A549 treated with CpdA at 1 μM for 4 hours (cell line): ENCODE measurements around the gene OR52I2. TPM values are rescaled to one million over a fixed set of nuclear protein-coding genes. Genes with fewer than 3 reads are reported as not detected.

ENCODE experiments used
- total RNA-seq: library from RNA; stranded (reverse); fragments of 200-300 nt; extraction: Qiagen RNA extraction; gene quantifications from 5 replicates; pipeline ENCODE4 v1.2.3, GENCODE V29; 2022; ENCODE audit warnings: low read depth

The OR52I2 gene
- total RNA-seq = not detected in 5 replicates

GRCh38 chr11:4581443-4581842 is at the start of gene OR52I2:
Gene OR52I2, plus strand, starts transcription at chr11:4581743.

DNA sequence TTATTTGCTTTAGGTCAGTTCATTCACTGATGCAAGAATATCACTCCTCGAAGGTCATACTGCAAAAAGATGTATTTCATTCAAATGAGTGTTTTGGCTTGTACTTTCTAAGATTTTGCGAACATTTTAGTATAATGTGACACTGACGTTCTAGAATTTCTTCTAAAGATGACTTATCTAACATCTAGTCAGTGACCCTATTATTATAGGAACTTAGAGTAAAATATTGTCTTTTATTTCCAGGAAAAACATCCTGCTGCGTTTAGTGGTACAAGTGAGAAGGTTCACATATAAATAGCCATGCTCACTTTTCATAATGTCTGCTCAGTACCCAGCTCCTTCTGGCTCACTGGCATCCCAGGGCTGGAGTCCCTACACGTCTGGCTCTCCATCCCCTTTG is 36.7 kb upstream of the OR52I2 start, which contains the start of gene OR52M1:
Gene OR52M1, plus strand, starts transcription at position 301 of the 400 bp plus-strand sequence. Its CDS starts 0 bp downstream, at position 301.

DNA sequence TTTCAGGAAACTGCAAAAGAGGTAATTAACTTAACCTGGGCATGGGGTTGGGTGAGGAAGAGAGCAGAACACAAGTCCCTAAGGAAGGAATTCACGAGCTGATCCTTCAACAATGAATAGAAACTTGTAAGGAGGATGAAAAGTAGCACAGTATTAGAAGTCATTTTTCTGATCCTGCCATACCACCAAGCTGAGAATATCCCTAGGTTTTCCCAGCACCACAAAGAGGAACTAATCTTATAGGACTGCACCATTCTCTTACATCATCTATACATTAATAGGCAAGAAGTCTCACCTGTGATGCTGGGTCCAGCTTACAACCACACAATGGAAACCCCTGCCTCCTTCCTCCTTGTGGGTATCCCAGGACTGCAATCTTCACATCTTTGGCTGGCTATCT is 12.2 kb downstream of the OR52I2 start, which contains the start of gene OR52I1:
Gene OR52I1, plus strand, starts transcription at position 301 of the 400 bp plus-strand sequence. Its CDS starts 0 bp downstream, at position 301.

DNA sequence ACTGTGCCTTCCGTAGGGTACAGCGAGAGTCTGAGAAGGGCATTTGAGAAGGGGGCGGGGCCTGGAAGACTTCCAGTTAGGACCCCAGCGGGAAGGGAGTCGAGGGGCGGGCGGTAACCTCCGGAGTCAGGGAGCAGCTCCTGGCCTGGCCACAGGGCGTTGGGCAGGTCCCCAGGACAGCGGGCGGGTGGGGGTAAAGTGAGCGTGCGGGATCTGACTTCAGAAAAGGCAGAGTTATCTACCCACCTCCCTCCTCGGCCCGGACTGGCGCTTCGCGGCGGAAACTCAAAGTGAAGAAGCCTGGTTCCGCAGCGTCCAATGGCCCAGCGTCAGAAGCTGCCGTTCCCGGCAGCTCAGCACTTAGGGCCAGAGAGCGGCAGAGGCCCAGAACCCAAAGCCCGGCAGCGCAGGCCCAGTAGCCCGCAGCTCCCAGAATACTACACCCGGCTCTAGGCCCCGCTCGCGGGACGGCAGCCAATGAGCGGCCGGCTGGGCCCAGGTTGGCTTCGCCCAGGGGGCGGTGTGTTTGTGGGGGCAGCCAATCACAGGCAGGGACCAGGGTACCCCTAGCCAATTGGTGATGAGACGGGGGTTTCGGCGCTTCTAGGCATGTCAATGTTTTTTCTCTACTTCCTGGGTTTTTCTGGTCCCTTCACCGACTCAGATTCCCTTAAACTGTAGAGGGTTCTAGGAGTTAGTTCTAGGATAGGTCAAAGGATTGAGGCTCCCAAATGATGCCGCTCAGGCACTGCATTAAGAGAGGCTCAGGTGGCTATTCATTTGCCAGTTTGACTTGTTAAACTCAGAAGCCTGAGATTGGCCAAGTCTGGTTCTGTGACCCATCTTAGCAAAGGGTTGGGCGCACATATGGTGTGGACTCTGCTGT is 26.5 kb downstream of the OR52I2 start, which contains the start of gene TRIM68:
Gene TRIM68, minus strand, starts transcription at position 451 of the 886 bp plus-strand sequence. CDS start 2,727 bp downstream, outside the sequence.

GRCh38 chr11:4636962-4637661 is 55.6 kb downstream of the OR52I2 start, which contains the start of gene OR51D1:
Gene OR51D1, plus strand, starts transcription at chr11:4637477. Its CDS starts 2,314 bp downstream, at chr11:4639791.

Other genes with a start within 250 kb of the OR52I2 start
- not detected in 5 replicates for gene OR52B4, start 213.4 kb upstream of the OR52I2 start, total RNA-seq
- gene TRIM21, start 188.0 kb upstream of the OR52I2 start, total RNA-seq = 18.0 to 24.6 TPM (median 20.7 TPM) in 5 replicates
- gene OR52K2, start 132.4 kb upstream of the OR52I2 start, total RNA-seq = not detected in 5 replicates
- not detected in 5 replicates for gene OR52K1, start 99.1 kb upstream of the OR52I2 start, total RNA-seq
- gene OR52M1, start 36.6 kb upstream of the OR52I2 start, total RNA-seq = not detected in 5 replicates
- not detected in 5 replicates for gene OR52I1, start 12.3 kb downstream of the OR52I2 start, total RNA-seq
- 8.0 to 10.8 TPM (median 9.3 TPM) in 5 replicates for gene TRIM68, start 26.5 kb downstream of the OR52I2 start, total RNA-seq
- gene OR51D1, start 55.7 kb downstream of the OR52I2 start, total RNA-seq = not detected in 5 replicates
- not detected in 5 replicates for gene OR51E1, start 62.2 kb downstream of the OR52I2 start, total RNA-seq
- 0.02 to 0.14 TPM in 2 of 5 replicates, not detected in the others for gene OR51E2, start 116.1 kb downstream of the OR52I2 start, total RNA-seq
- not detected in 5 replicates for gene MMP26, start 123.0 kb downstream of the OR52I2 start, total RNA-seq
- gene OR51F1, start 188.2 kb downstream of the OR52I2 start, total RNA-seq = not detected in 5 replicates
- not detected in 5 replicates for gene OR52R1, start 222.6 kb downstream of the OR52I2 start, total RNA-seq
- gene OR51F2, start 239.6 kb downstream of the OR52I2 start, total RNA-seq = not detected in 5 replicates